ENCODE measurements around the gene SNAPC5. TPM values are rescaled to one million over a fixed set of nuclear protein-coding genes. Genes with fewer than 3 reads are reported as not detected.
"Not testable (repeated sequence)": the region's sequence is repeated elsewhere in the genome, so short reads cannot be mapped to it uniquely, and the experiment has no call there.

The SNAPC5 gene
- total RNA-seq, 4 donors from 2014 or later, result 22.0 to 35.8 (median 26.4) TPM

GRCh38 chr15:66477011-66477410 is 20.6 kb downstream of the SNAPC5 start:
- DNase-seq (ENCODE audit: low spot score) (no peak), ATAC-seq (ENCODE audit: low FRiP score) (no peak)
- TF ChIP-seq CTCF (IDR thresholded peaks at IDR 0.05), result no peak

- DNase-seq (ENCODE audit: low spot score) (no peak), ATAC-seq (ENCODE audit: low FRiP score) (no peak)
- TF ChIP-seq CTCF (IDR thresholded peaks at IDR 0.05), result no peak
These were observed 21.0 kb downstream of the SNAPC5 start for GRCh38 chr15:66476535-66476934.

- no peak for TF ChIP-seq CTCF (IDR thresholded peaks at IDR 0.05)
- no peak for DNase-seq (ENCODE audit: low spot score)
- no peak for ATAC-seq (ENCODE audit: low FRiP score)
These were observed 22.6 kb downstream of the SNAPC5 start for GRCh38 chr15:66474963-66475362.

- no peak for TF ChIP-seq CTCF (IDR thresholded peaks at IDR 0.05)
- ATAC-seq (ENCODE audit: low FRiP score), result no peak
- no peak for DNase-seq (ENCODE audit: low spot score)
These were observed 23.4 kb downstream of the SNAPC5 start for GRCh38 chr15:66474135-66474534.

- TF ChIP-seq CTCF (IDR thresholded peaks at IDR 0.05), result no peak
- ATAC-seq (ENCODE audit: low FRiP score) (no peak), DNase-seq (ENCODE audit: low spot score) (no peak)
These were observed 25.2 kb downstream of the SNAPC5 start for GRCh38 chr15:66472176-66472999.

GRCh38 chr15:66470825-66471224 is 26.7 kb downstream of the SNAPC5 start:
- ATAC-seq (ENCODE audit: low FRiP score); DNase-seq (ENCODE audit: low spot score): not testable (repeated sequence)

GRCh38 chr15:66467162-66468040 is 30.2 kb downstream of the SNAPC5 start:
- not testable (repeated sequence) for DNase-seq (ENCODE audit: low spot score)

GRCh38 chr15:66465294-66465693 is 32.3 kb downstream of the SNAPC5 start:
- not testable (repeated sequence) for DNase-seq (ENCODE audit: low spot score); ATAC-seq (ENCODE audit: low FRiP score)

More at GRCh38 chr15:66467162-66468040, 30.2 kb downstream of the SNAPC5 start:
- not testable (repeated sequence) for ATAC-seq (ENCODE audit: low FRiP score)

Data from omental fat pad (tissue), 4 donors.